Activated naive CD8-positive, alpha-beta T cell (primary cell): ENCODE results near the gene KCTD20.

Experiments
- H3K27ac Mint-ChIP-seq: one replicate; pipeline ENCODE4 v1.8.0; 2021; ENCODE audit warnings: mixed read lengths
- H3K27me3 Mint-ChIP-seq: one replicate; pipeline ENCODE4 v1.8.0; 2021; ENCODE audit warnings: mixed read lengths
- H3K36me3 Mint-ChIP-seq: one replicate; pipeline ENCODE4 v1.8.0; 2021; ENCODE audit warnings: mixed read lengths
- H3K4me1 Mint-ChIP-seq: one replicate; pipeline ENCODE4 v1.8.0; 2021; ENCODE audit warnings: low read depth, mixed read lengths
- H3K4me3 Mint-ChIP-seq: one replicate; pipeline ENCODE4 v1.8.0; 2021; ENCODE audit warnings: mild to moderate bottlenecking, mixed read lengths
- H3K9me3 Mint-ChIP-seq: one replicate; pipeline ENCODE4 v1.8.0; 2021; ENCODE audit warnings: low read depth, mixed read lengths

Gene KCTD20

GRCh38 chr6:36523451-36523850 lies 80.7 kb downstream of the KCTD20 start:
- H3K4me3 Mint-ChIP-seq = no peak overlapping the region
- H3K27ac Mint-ChIP-seq = peak overlapping the region; percentile 41
- H3K27me3 Mint-ChIP-seq = no peaks in the 10 kb centered on the region
- H3K9me3 Mint-ChIP-seq = no peaks in the 10 kb centered on the region
- H3K36me3 Mint-ChIP-seq = peaks cover 13% of the 10 kb centered on the region
- peaks cover 59% of the 10 kb centered on the region for H3K4me1 Mint-ChIP-seq

- Mint-ChIP-seq H3K36me3 (peaks cover 11% of the 10 kb centered on the region), H3K9me3 (no peaks in the 10 kb centered on the region), H3K27ac (peak overlapping the region; percentile 23), H3K4me3 (no peak overlapping the region), H3K4me1 (peaks cover 59% of the 10 kb centered on the region), H3K27me3 (no peaks in the 10 kb centered on the region)
These were observed 81.2 kb downstream of the KCTD20 start for GRCh38 chr6:36523936-36524499.

DNA sequence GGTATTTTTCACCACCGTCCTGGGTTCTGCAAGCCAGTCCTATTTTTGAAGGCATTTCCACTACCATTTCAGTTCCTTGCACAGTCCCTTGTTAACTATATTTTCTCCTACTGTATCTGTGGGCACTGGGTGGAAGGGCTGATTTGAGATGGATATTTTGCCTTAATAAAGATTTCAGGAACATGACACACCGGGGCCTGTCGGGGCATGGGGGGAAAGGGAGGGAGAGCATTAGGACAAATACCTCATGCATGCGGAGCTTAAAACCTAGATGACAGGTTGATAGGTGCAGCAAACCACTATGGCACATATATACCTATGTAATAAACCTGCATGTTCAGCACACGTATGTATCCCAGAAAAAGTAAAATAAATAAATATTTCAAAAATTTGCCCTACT lies 82.1 kb downstream of the KCTD20 start:
- H3K4me1 Mint-ChIP-seq = peaks cover 57% of the 10 kb centered on the region
- no peak overlapping the region for H3K4me3 Mint-ChIP-seq
- H3K9me3 Mint-ChIP-seq = no peaks in the 10 kb centered on the region
- peak overlapping the region; percentile 75 for H3K27ac Mint-ChIP-seq
- H3K27me3 Mint-ChIP-seq = no peaks in the 10 kb centered on the region
- peaks cover 11% of the 10 kb centered on the region for H3K36me3 Mint-ChIP-seq

- Mint-ChIP-seq H3K27me3 (no peaks in the 10 kb centered on the region), H3K4me3 (no peak overlapping the region), H3K36me3 (peaks cover 11% of the 10 kb centered on the region), H3K4me1 (peaks cover 53% of the 10 kb centered on the region), H3K27ac (peak overlapping the region; percentile 36), H3K9me3 (no peaks in the 10 kb centered on the region)
These were observed 82.5 kb downstream of the KCTD20 start for GRCh38 chr6:36525346-36525745.

DNA sequence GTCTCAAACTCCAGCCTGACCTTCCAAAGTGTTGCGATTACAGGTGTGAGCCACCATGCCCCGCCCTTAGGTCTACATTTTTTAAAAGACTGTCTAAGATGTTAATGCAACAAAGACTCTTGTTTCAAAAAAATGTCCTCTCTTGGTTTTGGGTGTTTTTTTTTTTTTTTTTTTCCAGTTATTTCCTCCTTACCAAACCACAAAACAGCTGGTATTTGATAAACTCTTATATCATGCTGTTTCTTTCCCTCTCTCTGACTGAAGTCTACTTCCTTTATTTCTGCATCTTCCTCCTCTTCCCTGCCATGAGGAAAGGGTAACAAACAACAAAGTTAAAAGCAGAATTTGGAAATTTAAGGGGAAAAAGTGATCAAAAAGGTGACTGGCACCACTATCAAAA lies 83.3 kb downstream of the KCTD20 start:
- no peaks in the 10 kb centered on the region for H3K9me3 Mint-ChIP-seq
- peaks cover 51% of the 10 kb centered on the region for H3K4me1 Mint-ChIP-seq
- H3K27me3 Mint-ChIP-seq = no peaks in the 10 kb centered on the region

GRCh38 chr6:36533321-36533720 lies 90.5 kb downstream of the KCTD20 start:
- Mint-ChIP-seq H3K4me1 (peaks cover 75% of the 10 kb centered on the region), H3K27me3 (no peaks in the 10 kb centered on the region), H3K27ac (peak overlapping the region; percentile 85), H3K4me3 (peak overlapping the region; percentile 17), H3K9me3 (no peaks in the 10 kb centered on the region), H3K36me3 (peaks cover 21% of the 10 kb centered on the region)

More for the DNA sequence above, 83.3 kb downstream of the KCTD20 start:
- Mint-ChIP-seq H3K36me3 (peaks cover 11% of the 10 kb centered on the region), H3K4me3 (no peak overlapping the region), H3K27ac (peak overlapping the region; percentile 82)

GRCh38 chr6:36536873-36537547 lies 94.2 kb downstream of the KCTD20 start:
- no peaks in the 10 kb centered on the region for H3K27me3 Mint-ChIP-seq
- no peaks in the 10 kb centered on the region for H3K9me3 Mint-ChIP-seq
- H3K4me3 Mint-ChIP-seq = peak overlapping the region; percentile 2
- H3K4me1 Mint-ChIP-seq = peaks cover 78% of the 10 kb centered on the region
- peaks cover 21% of the 10 kb centered on the region for H3K36me3 Mint-ChIP-seq
- H3K27ac Mint-ChIP-seq = peak overlapping the region; percentile 79

DNA sequence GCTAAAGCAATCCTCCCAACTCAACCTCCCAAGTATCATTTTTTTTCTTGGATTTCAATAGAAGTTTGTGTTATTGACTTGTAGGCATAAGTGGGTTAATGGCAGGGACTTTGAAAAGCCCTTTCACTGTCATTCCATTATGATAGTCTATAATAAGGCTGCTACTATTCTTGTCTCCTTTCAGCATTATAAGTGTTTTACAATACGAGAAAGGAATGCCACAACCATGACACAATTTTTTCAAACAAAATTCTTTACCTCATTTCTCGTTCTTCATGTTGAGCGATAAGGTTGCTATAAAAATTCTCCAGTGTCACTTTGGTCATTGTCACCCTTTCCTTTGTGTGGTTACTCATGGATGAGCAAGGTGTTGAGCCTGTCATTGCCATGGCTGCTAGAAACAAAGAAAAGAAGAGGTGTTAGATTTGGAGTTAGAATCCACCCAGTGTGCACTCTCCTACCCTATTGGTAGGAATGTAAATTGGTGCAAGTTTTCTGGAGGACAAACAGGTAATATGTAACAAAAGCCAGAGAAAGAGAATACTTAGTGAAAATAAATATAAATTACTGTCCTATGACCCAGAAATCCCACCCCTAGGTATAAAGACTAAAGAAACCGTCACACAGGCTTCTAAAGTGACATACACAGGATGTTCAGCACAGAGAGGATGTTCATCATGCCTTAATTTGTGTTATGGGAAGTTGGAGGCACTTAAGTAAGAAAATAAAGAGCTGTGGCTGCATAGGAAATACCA lies 97.2 kb downstream of the KCTD20 start:
- Mint-ChIP-seq H3K27me3 (no peaks in the 10 kb centered on the region), H3K4me3 (peak overlapping the region; percentile 51), H3K4me1 (peaks cover 70% of the 10 kb centered on the region), H3K9me3 (no peaks in the 10 kb centered on the region), H3K36me3 (peaks cover 14% of the 10 kb centered on the region), H3K27ac (peak overlapping the region; percentile 92)
